ENCODE measurements around the gene LEPROT. TPM values are rescaled to one million over a fixed set of nuclear protein-coding genes. Genes with fewer than 3 reads are reported as not detected.

LEPROT gene
- total RNA-seq, 1 donor, result 89.4 TPM

- H3K4me3 ChIP-seq (ENCODE audit: low read depth, low read length), result no peak overlapping the region
- TF ChIP-seq, protein P1, sequence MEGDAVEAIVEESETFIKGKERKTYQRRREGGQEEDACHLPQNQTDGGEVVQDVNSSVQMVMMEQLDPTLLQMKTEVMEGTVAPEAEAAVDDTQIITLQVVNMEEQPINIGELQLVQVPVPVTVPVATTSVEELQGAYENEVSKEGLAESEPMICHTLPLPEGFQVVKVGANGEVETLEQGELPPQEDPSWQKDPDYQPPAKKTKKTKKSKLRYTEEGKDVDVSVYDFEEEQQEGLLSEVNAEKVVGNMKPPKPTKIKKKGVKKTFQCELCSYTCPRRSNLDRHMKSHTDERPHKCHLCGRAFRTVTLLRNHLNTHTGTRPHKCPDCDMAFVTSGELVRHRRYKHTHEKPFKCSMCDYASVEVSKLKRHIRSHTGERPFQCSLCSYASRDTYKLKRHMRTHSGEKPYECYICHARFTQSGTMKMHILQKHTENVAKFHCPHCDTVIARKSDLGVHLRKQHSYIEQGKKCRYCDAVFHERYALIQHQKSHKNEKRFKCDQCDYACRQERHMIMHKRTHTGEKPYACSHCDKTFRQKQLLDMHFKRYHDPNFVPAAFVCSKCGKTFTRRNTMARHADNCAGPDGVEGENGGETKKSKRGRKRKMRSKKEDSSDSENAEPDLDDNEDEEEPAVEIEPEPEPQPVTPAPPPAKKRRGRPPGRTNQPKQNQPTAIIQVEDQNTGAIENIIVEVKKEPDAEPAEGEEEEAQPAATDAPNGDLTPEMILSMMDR (IDR thresholded peaks at IDR 0.05; ENCODE audit: insufficient read depth, low read depth, low read length), result no peak
- DNase-seq (ENCODE audit: low read depth), result no peak
Observed at GRCh38 chr1:65398083-65398482, 22.4 kb upstream of the LEPROT start.

DNA sequence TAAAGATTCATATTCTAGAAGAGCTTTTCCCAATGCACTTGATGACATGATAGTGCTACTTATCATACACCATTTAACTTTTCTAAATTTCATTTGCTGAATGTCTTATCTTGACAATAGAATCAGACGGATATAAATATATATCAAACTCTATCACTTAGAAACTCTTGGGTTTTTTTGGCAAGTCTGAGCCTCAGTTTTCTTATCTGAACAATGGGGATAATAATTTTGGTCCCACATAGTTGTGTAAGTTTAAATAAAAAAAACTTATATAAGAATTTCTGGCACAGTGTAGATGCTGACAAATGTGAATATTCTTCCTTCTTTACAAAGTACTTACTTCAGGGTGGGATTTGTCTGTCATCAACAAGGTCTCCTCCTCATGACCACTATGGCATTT, 21.5 kb upstream of the LEPROT start:
- no peak for DNase-seq (ENCODE audit: low read depth)
- TF ChIP-seq, protein P1 (IDR thresholded peaks at IDR 0.05; ENCODE audit: insufficient read depth, low read depth, low read length), result no peak
- no peak overlapping the region for H3K4me3 ChIP-seq (ENCODE audit: low read depth, low read length)

GRCh38 chr1:65401612-65402011, 18.9 kb upstream of the LEPROT start:
- TF ChIP-seq, protein P1 (IDR thresholded peaks at IDR 0.05; ENCODE audit: insufficient read depth, low read depth, low read length), result no peak
- H3K4me3 ChIP-seq (ENCODE audit: low read depth, low read length), result no peak overlapping the region
- no peak for DNase-seq (ENCODE audit: low read depth)

- no peak overlapping the region for H3K4me3 ChIP-seq (ENCODE audit: low read depth, low read length)
- TF ChIP-seq, protein P1 (IDR thresholded peaks at IDR 0.05; ENCODE audit: insufficient read depth, low read depth, low read length), result no peak
- DNase-seq (ENCODE audit: low read depth), result no peak
Observed at GRCh38 chr1:65404941-65405340, 15.5 kb upstream of the LEPROT start.

- H3K4me3 ChIP-seq (ENCODE audit: low read depth, low read length), result no peak overlapping the region
- DNase-seq (ENCODE audit: low read depth), result no peak
- TF ChIP-seq, protein P1 (IDR thresholded peaks at IDR 0.05; ENCODE audit: insufficient read depth, low read depth, low read length), result no peak
Observed at GRCh38 chr1:65407877-65408276, 12.6 kb upstream of the LEPROT start.

DNA sequence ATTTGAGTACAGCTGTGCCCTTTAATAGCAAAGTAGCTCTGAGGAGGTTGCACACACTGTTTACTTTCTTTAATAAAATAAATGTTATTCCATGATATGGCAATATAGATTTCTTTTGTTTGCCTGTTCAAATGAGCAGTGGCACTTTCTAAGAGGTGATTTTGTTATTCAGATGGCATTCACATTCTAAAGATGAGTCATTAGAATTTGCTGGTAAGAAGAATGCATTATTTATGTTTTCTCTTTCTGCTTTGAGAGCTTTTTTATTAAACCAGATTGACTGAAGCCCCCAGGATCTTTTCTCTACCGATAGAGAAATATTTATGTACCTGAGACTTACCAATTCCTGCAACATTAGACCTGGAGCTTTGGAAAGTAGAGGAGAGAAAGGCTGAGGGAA, 11.2 kb upstream of the LEPROT start:
- no peak for DNase-seq (ENCODE audit: low read depth)
- no peak overlapping the region for H3K4me3 ChIP-seq (ENCODE audit: low read depth, low read length)
- TF ChIP-seq, protein P1 (IDR thresholded peaks at IDR 0.05; ENCODE audit: insufficient read depth, low read depth, low read length), result no peak

DNA sequence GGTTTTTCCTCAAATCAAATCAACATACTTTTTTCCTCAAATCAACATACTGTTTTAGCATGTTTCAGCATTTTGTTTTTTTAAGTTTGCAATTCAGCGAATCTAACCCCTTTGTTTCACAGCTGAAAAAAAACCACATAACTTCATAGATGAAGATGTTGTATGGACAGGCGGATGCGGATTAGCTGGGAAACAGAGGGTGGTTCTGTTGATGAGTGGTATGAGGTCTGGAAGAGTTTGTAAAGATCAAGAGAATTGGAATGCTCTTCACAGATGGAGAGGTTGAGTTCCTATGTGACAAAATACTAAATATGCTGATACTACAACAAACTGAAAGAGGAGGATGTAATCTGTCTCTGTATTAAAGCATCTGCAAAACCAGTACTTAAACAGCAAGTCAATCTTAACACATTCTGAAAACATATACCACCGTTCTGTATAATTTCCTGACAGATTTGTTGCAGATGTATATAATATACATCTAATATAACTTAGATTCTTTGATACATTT, 10.6 kb upstream of the LEPROT start:
- H3K4me3 ChIP-seq (ENCODE audit: low read depth, low read length), result no peak overlapping the region
- no peak for DNase-seq (ENCODE audit: low read depth)
- TF ChIP-seq, protein P1 (IDR thresholded peaks at IDR 0.05; ENCODE audit: insufficient read depth, low read depth, low read length), result no peak

Measured in fibroblast of villous mesenchyme (primary cell).